RWPE2 (cell line): Measurements from ENCODE around the gene PPP4R4.
"Not testable (repeated sequence)": the region's sequence is repeated elsewhere in the genome, so short reads cannot be mapped to it uniquely, and the experiment has no call there.

Source experiments
- ATAC-seq: fragments of 200-7000 bp; cut with Tn5 transposase; 3 replicates; pipeline ENCODE4 v1.9.1; 2021; ENCODE audit warnings: low read depth
- DNase-seq: peaks from one replicate; pipeline ENCODE4 v3.0.0-alpha.2; 2020; ENCODE audit warnings: low spot score
- H3K27ac ChIP-seq: fragments of 450-650 bp; 2 replicates; pipeline ENCODE4 v1.5.1; 2017; ENCODE audit warnings: mild to moderate bottlenecking; ENCODE audit not compliant: poor library complexity, severe bottlenecking
- H3K27me3 ChIP-seq: fragments of 250-450 bp; sonication (Bioruptor Pico); 2 replicates; pipeline ENCODE4 v1.5.1; 2021; ENCODE audit warnings: mild to moderate bottlenecking, moderate library complexity; ENCODE audit not compliant: insufficient read depth, poor library complexity, severe bottlenecking
- H3K36me3 ChIP-seq: fragments of 250-450 bp; sonication (Bioruptor Pico); 2 replicates; pipeline ENCODE4 v1.5.1; 2020; ENCODE audit warnings: low read depth, mild to moderate bottlenecking, moderate library complexity
- H3K4me1 ChIP-seq: fragments of 250-450 bp; sonication (Bioruptor Pico); 2 replicates; pipeline ENCODE4 v1.5.1; 2021; ENCODE audit warnings: mild to moderate bottlenecking, moderate library complexity; ENCODE audit not compliant: insufficient read depth, poor library complexity, severe bottlenecking
- H3K4me3 ChIP-seq: fragments of 250-450 bp; sonication (Bioruptor Pico); 2 replicates; pipeline ENCODE4 v1.5.1; 2021; ENCODE audit warnings: mild to moderate bottlenecking, moderate library complexity; ENCODE audit not compliant: severe bottlenecking
- H3K9me3 ChIP-seq: fragments of 250-450 bp; sonication (Bioruptor Pico); 2 replicates; pipeline ENCODE4 v1.5.1; 2021; ENCODE audit warnings: mild to moderate bottlenecking, moderate library complexity; ENCODE audit not compliant: severe bottlenecking
- TF ChIP-seq, protein P1 (sequence below): fragments of 450-650 bp; IDR thresholded peaks from one replicate; pipeline ENCODE4 v1.5.1; 2017; ENCODE audit warnings: mild to moderate bottlenecking, moderate library complexity; ENCODE audit not compliant: poor library complexity, severe bottlenecking

PPP4R4 gene

GRCh38 chr14:94143711-94144110, 30.4 kb upstream of the PPP4R4 start:
- no peaks in the 10 kb centered on the region for H3K27me3 ChIP-seq
- peaks cover 7% of the 10 kb centered on the region for H3K4me1 ChIP-seq
- DNase-seq (no peak), ATAC-seq (no peak)
- no peaks in the 10 kb centered on the region for H3K36me3 ChIP-seq
- H3K4me3 ChIP-seq = no peak overlapping the region
- no peak overlapping the region for H3K27ac ChIP-seq
- TF ChIP-seq, protein P1, sequence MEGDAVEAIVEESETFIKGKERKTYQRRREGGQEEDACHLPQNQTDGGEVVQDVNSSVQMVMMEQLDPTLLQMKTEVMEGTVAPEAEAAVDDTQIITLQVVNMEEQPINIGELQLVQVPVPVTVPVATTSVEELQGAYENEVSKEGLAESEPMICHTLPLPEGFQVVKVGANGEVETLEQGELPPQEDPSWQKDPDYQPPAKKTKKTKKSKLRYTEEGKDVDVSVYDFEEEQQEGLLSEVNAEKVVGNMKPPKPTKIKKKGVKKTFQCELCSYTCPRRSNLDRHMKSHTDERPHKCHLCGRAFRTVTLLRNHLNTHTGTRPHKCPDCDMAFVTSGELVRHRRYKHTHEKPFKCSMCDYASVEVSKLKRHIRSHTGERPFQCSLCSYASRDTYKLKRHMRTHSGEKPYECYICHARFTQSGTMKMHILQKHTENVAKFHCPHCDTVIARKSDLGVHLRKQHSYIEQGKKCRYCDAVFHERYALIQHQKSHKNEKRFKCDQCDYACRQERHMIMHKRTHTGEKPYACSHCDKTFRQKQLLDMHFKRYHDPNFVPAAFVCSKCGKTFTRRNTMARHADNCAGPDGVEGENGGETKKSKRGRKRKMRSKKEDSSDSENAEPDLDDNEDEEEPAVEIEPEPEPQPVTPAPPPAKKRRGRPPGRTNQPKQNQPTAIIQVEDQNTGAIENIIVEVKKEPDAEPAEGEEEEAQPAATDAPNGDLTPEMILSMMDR = no peak
- H3K9me3 ChIP-seq = no peaks in the 10 kb centered on the region

GRCh38 chr14:94144765-94145164, 29.4 kb upstream of the PPP4R4 start:
- Histone ChIP-seq H3K27me3 (no peaks in the 10 kb centered on the region), H3K9me3 (no peaks in the 10 kb centered on the region), H3K4me1 (peaks cover 7% of the 10 kb centered on the region), H3K4me3 (no peak overlapping the region), H3K27ac (no peak overlapping the region), H3K36me3 (no peaks in the 10 kb centered on the region)
- DNase-seq (no peak), ATAC-seq (no peak)
- TF ChIP-seq, protein P1 = no peak

GRCh38 chr14:94145902-94146527, 28.1 kb upstream of the PPP4R4 start:
- Histone ChIP-seq H3K36me3 (no peaks in the 10 kb centered on the region), H3K4me1 (peaks cover 7% of the 10 kb centered on the region), H3K27me3 (no peaks in the 10 kb centered on the region), H3K4me3 (no peak overlapping the region), H3K27ac (no peak overlapping the region), H3K9me3 (no peaks in the 10 kb centered on the region)
- DNase-seq (no peak), ATAC-seq (peak; percentile 35; the same call in 2 of the 3 replicates)
- TF ChIP-seq, protein P1 = no peak

- Histone ChIP-seq H3K27me3 (no peaks in the 10 kb centered on the region), H3K4me1 (no peaks in the 10 kb centered on the region), H3K4me3 (no peak overlapping the region), H3K27ac (no peak overlapping the region), H3K36me3 (no peaks in the 10 kb centered on the region), H3K9me3 (no peaks in the 10 kb centered on the region)
- DNase-seq = no peak
- ATAC-seq = peak; percentile 29; the same call in 1 of the 3 replicates
- TF ChIP-seq, protein P1 = no peak
Observed at GRCh38 chr14:94152676-94153075, 21.4 kb upstream of the PPP4R4 start.

GRCh38 chr14:94153750-94154342, 20.3 kb upstream of the PPP4R4 start:
- Histone ChIP-seq H3K27me3 (no peaks in the 10 kb centered on the region), H3K4me3 (no peak overlapping the region), H3K27ac (no peak overlapping the region), H3K9me3 (no peaks in the 10 kb centered on the region), H3K36me3 (no peaks in the 10 kb centered on the region), H3K4me1 (no peaks in the 10 kb centered on the region)
- TF ChIP-seq, protein P1 = no peak
- ATAC-seq (no peak), DNase-seq (no peak)

- H3K36me3 ChIP-seq, H3K27ac ChIP-seq, H3K4me3 ChIP-seq, ATAC-seq, H3K9me3 ChIP-seq, H3K4me1 ChIP-seq, DNase-seq, H3K27me3 ChIP-seq: not testable (repeated sequence)
Observed at GRCh38 chr14:94156143-94156542, 18.0 kb upstream of the PPP4R4 start.
